A549 treated with DMSO at 1 μM for 4 hours (cell line): ENCODE data around the gene SPTLC2. TPM values are rescaled to one million over a fixed set of nuclear protein-coding genes. Genes with fewer than 3 reads are reported as not detected.

Experiments
- total RNA-seq: library from RNA; stranded (reverse); fragments of 200-300 nt; extraction: Qiagen RNA extraction; gene quantifications from 5 replicates; pipeline ENCODE4 v1.2.3, GENCODE V29; 2022; ENCODE audit warnings: low read depth

SPTLC2 gene, protein sequence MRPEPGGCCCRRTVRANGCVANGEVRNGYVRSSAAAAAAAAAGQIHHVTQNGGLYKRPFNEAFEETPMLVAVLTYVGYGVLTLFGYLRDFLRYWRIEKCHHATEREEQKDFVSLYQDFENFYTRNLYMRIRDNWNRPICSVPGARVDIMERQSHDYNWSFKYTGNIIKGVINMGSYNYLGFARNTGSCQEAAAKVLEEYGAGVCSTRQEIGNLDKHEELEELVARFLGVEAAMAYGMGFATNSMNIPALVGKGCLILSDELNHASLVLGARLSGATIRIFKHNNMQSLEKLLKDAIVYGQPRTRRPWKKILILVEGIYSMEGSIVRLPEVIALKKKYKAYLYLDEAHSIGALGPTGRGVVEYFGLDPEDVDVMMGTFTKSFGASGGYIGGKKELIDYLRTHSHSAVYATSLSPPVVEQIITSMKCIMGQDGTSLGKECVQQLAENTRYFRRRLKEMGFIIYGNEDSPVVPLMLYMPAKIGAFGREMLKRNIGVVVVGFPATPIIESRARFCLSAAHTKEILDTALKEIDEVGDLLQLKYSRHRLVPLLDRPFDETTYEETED
- total RNA-seq = 25.7 to 32.9 TPM (median 28.0 TPM) in 5 replicates

DNA sequence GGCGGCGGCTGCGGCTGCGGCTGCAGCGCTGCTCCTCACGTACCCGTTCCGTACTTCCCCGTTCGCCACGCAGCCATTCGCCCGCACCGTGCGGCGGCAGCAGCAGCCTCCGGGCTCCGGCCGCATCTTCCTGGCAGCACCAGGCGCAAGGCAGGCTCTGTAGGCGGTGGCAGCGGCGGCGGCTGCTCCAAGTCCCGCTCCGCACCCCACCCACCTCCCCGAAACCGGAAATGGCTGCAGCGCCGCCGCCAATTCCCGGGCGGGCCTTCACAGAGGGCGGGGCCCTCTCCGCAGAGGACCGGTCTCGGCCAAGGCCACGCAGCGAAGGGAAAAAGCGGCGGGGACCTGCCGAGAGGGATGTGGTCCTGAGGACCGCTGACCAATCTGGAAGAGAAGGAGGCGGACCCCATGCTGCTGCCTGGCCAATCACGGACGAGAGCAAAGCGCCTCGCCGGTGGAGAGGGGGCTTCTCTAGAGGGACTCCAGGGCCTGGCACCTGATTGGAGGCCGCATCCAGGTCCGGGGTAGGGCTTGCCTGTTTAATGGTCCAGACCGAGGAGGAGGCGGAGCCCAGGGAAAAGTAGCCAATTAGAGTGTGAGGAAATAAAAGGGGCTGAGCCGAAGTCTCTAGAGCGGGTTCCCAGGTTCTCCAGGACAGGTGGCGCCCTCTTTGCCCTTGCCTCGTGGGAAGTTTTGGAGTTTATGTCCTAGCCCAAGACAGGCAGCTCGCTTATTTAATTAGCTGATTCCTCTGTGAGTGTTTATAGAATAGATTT, at the start of gene SPTLC2:
Gene SPTLC2, minus strand, starts transcription at position 184 of the 776 bp plus-strand sequence. Its CDS starts 58 bp downstream, at position 126.

DNA sequence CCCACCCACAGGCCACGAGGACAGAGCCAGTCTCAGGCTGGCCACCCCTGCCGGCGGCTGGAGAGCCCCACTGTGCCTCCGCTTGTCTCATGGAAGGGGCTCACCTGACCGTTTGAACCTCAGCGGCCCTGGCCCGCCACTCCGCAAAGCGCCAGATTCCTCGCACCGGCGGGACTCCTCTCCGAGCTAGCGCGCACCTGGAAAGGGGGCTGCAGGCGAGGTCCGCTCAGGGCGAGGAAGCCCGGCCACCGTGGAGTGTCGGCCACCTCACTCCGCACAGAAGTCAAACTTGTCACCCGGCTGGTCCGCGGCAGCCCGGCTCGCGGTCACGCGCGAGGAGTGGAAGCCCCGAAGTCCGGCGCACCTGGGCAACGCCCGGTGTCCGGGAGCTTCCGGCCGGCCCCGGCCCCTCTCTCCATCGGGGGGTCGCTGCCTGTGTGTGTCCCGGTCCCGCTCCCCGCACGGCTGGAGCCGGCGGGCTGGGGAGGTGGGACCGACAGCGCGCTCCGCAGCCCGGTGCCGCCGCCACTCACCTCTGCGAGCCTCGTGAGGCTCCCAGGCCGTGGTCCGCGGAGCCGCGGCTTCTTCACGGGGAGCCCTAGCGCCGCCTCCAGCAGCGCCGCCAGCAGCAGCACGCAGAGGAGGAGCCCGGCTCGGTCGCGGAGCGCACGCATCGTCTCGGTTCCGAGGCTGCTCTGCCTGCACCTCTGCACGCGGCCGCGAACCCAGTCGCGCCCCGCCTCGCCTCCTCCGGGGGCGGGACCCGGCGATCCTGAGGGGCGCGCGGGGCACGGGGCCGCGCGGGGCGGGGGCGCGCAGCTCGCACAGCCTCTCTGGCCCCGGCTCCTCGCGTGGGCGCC, 118.1 kb downstream of the SPTLC2 start, which contains the start of gene ISM2:
Gene ISM2, minus strand, starts transcription at position 697 of the 860 bp plus-strand sequence. Its CDS starts 23 bp downstream, at position 674.

DNA sequence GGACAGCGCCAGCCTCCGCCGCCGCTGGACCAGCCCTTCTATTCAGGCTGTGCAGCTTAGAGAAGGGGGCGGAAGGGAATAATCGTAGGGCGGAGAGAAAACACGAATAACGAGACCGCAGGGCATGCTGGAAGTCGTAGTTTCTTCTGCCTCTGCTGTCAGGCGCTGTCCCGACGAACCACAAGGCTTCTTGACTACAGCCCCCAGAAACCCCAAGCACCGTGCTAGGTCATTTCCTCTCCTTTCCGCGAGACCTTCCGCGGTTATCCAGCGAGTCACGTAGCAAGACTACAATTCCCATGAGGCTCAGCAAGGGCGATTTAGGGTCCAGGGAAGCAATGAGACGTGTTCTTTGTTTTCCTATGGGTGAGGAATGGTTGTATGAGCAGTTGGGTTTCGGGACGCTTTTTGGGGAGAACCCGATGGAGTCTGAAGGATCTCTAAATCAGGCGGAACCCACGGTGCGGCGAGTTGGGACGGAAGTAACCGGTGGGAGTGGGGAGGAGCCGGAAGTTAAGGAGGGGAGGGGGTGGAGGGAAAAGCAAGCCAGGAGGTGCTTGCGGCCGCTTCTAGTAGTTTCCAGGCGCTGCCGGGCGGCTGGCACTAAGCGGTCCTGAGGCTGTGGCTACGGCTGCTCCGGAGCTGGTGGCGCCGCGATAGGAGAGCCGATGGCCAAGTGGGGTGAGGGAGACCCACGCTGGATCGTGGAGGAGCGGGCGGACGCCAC, 158.8 kb downstream of the SPTLC2 start, which contains the start of the genes AHSA1 and VIPAS39:
Gene AHSA1, plus strand, starts transcription at position 572 of the 727 bp plus-strand sequence. Its CDS starts 97 bp downstream, at position 669.
Gene VIPAS39, minus strand, starts transcription at position 80 of the 727 bp plus-strand sequence. CDS start 3,499 bp downstream, outside the sequence.

Other genes with a start within 250 kb of the SPTLC2 start
- 6.7 to 9.8 TPM (median 9.2 TPM) in 5 replicates for gene TMED8, start 239.5 kb downstream of the SPTLC2 start, total RNA-seq
- 2.2 to 2.8 TPM (median 2.4 TPM) in 5 replicates for gene SAMD15, start 239.3 kb downstream of the SPTLC2 start, total RNA-seq
- 0.07 to 0.14 TPM (median 0.13 TPM) in 3 of 5 replicates, not detected in the others for gene NOXRED1, start 193.1 kb downstream of the SPTLC2 start, total RNA-seq
- 10.5 to 16.0 TPM (median 14.0 TPM) in 5 replicates for gene VIPAS39, start 159.0 kb downstream of the SPTLC2 start, total RNA-seq
- 256 to 286 TPM (median 280 TPM) in 5 replicates for gene AHSA1, start 158.5 kb downstream of the SPTLC2 start, total RNA-seq
- gene ISM2, start 117.8 kb downstream of the SPTLC2 start, total RNA-seq = 0.30 to 0.64 TPM (median 0.49 TPM) in 5 replicates
- gene ALKBH1, start 91.4 kb upstream of the SPTLC2 start, total RNA-seq = 13.6 to 17.8 TPM (median 17.2 TPM) in 5 replicates
- gene SLIRP, start 91.5 kb upstream of the SPTLC2 start, total RNA-seq = 316 to 470 TPM (median 387 TPM) in 5 replicates
- 76.8 to 96.9 TPM (median 80.6 TPM) in 5 replicates for gene SNW1, start 144.5 kb upstream of the SPTLC2 start, total RNA-seq
- gene ADCK1, start 183.5 kb upstream of the SPTLC2 start, total RNA-seq = 6.3 to 7.5 TPM (median 6.6 TPM) in 5 replicates